HCT116 (cell line): ENCODE data around the gene ELMOD2.

Source experiments
- CEBPB ChIP-seq: IDR thresholded peaks from 2 replicates; pipeline ENCODE4 v1.6.1; 2012; ENCODE audit warnings: low read depth
- CTCF ChIP-seq, 3 experiments: fragments of 200-600 bp in 1 of 3; sonication (generic) in 1 of 3; IDR thresholded peaks in 2 of 3; conservative IDR thresholded peaks in 1 of 3; 2 replicates each; pipeline ENCODE4 v1.5.1; 2012 to 2017; ENCODE audit warnings: low read depth in 2 of 3, low read length in 2 of 3, antibody characterized with exemption in 1 of 3, borderline replicate concordance in 1 of 3, control low read depth in 1 of 3, mild to moderate bottlenecking in 1 of 3, mixed read lengths in 1 of 3, mixed run types in 1 of 3, moderate library complexity in 1 of 3; ENCODE audit not compliant: insufficient read depth in 1 of 3
- EGR1 ChIP-seq: IDR thresholded peaks from 2 replicates; pipeline ENCODE4 v1.6.1; 2012; ENCODE audit warnings: low read depth
- EZH2 ChIP-seq: fragments of 200-600 bp; sonication (generic); IDR thresholded peaks from 2 replicates; pipeline ENCODE4 v1.6.1; 2017; ENCODE audit warnings: antibody characterized with exemption, mixed run types
- POLR2A ChIP-seq: IDR thresholded peaks from 2 replicates; pipeline ENCODE4 v1.7.0; 2011; ENCODE audit warnings: borderline replicate concordance; ENCODE audit not compliant: insufficient read depth, insufficient read length; ENCODE audit errors: extremely low read depth
- POLR2AphosphoS5 ChIP-seq: IDR thresholded peaks from 2 replicates; pipeline ENCODE4 v1.6.1; 2011; ENCODE audit warnings: mild to moderate bottlenecking, low read depth, low read length, moderate library complexity
- RAD21 ChIP-seq: IDR thresholded peaks from 2 replicates; pipeline ENCODE4 v1.6.1; 2012; ENCODE audit warnings: low read depth, mild to moderate bottlenecking
- REST ChIP-seq: IDR thresholded peaks from 2 replicates; pipeline ENCODE4 v1.6.1; 2012; ENCODE audit warnings: low read depth
- SIN3A ChIP-seq: IDR thresholded peaks from 2 replicates; pipeline ENCODE4 v1.6.1; 2012; ENCODE audit warnings: low read depth
- SP1 ChIP-seq: IDR thresholded peaks from 2 replicates; pipeline ENCODE4 v1.6.1; 2012; ENCODE audit warnings: low read depth
- TCF7L2 ChIP-seq: IDR thresholded peaks from 2 replicates; pipeline ENCODE4 v1.7.0; 2011; ENCODE audit warnings: borderline replicate concordance, inconsistent platforms; ENCODE audit not compliant: insufficient read depth, insufficient read length; ENCODE audit errors: extremely low read depth
- YY1 ChIP-seq: IDR thresholded peaks from 2 replicates; pipeline ENCODE4 v1.6.1; 2011; ENCODE audit warnings: low read length, low read depth, moderate library complexity, mild to moderate bottlenecking; ENCODE audit not compliant: insufficient replicate concordance; ENCODE audit errors: extremely low read depth
- ZNF274 ChIP-seq: fragments of 200-500 bp; sonication (Bioruptor generic); IDR thresholded peaks from 2 replicates; pipeline ENCODE4 v1.6.1; 2014; ENCODE audit warnings: mild to moderate bottlenecking, low read depth, low read length, inconsistent platforms

- TF ChIP-seq CTCF (IDR thresholded peaks at IDR 0.05 in 2 of 3, conservative IDR thresholded peaks at IDR 0.05 in 1 of 3; ENCODE audit: borderline replicate concordance in 1 of 3, insufficient read depth in 1 of 3, low read depth in 2 of 3, low read length in 2 of 3) (no peak), YY1 (no peak), POLR2AphosphoS5 (no peak), ZNF274 (no peak), POLR2A (no peak), SIN3A (no peak), EZH2 (no peak), TCF7L2 (no peak), CEBPB (no peak), REST (no peak), RAD21 (no peak), EGR1 (no peak), SP1 (no peak)
Observed at GRCh38 chr4:140529434-140529833, 5.5 kb downstream of the ELMOD2 start.
